H1 (cell line): Measurements from ENCODE around the gene AKAP12. TPM values are rescaled to one million over a fixed set of nuclear protein-coding genes. Genes with fewer than 3 reads are reported as not detected.

Source experiments
- EGR1 ChIP-seq: IDR thresholded peaks from 2 replicates; pipeline ENCODE4 v1.6.1; 2011; ENCODE audit warnings: low read depth, low read length, borderline replicate concordance
- GABPA ChIP-seq: IDR thresholded peaks from 2 replicates; pipeline ENCODE4 v1.6.1; 2011; ENCODE audit warnings: mild to moderate bottlenecking, low read length, moderate library complexity, borderline replicate concordance; ENCODE audit not compliant: insufficient read depth
- KDM4A ChIP-seq: IDR thresholded peaks from one replicate; pipeline ENCODE4 v1.7.1; 2012; ENCODE audit warnings: low read depth, mild to moderate bottlenecking, moderate library complexity, low read length, inconsistent platforms; ENCODE audit not compliant: severe bottlenecking
- RXRA ChIP-seq: IDR thresholded peaks from 2 replicates; pipeline ENCODE4 v1.6.1; 2011; ENCODE audit warnings: low read depth, mild to moderate bottlenecking, low read length, moderate library complexity; ENCODE audit not compliant: insufficient read depth
- SIN3A ChIP-seq, 2 experiments: IDR thresholded peaks in 1 of 2; conservative IDR thresholded peaks in 1 of 2; 2 replicates each; pipeline ENCODE4 v1.6.1; 2011 to 2012; ENCODE audit warnings: low read length in 2 of 2, improper control_type of control experiment in 1 of 2, low read depth in 1 of 2, mild to moderate bottlenecking in 1 of 2
- SRF ChIP-seq: IDR thresholded peaks from 2 replicates; pipeline ENCODE4 v1.6.1; 2011; ENCODE audit warnings: mild to moderate bottlenecking, low read depth, low read length, moderate library complexity
- polyA plus RNA-seq, 7 experiments: library from polyadenylated mRNA; depleted of rRNA in 3 of 7; stranded (reverse) in 5 of 7; unstranded in 2 of 7; fragments of >200 nt in 5 of 7; fragments of 200-250 nt in 2 of 7; gene quantifications; 1 replicate in 5 of 7; 2 replicates in 1 of 7; 4 replicates in 1 of 7; pipeline versions ENCODE4 v1.2.1 to v1.2.3, GENCODE V29; 2011 to 2013; ENCODE audit warnings: missing spikeins in 2 of 7, mixed read lengths in 2 of 7
- total RNA-seq: library from RNA; stranded (reverse); fragmentation: NEBNext Ultra II Directional; extraction: Animal tissue kit (Norgen Biotek cat#: 25700); gene quantifications from 2 replicates; pipeline ENCODE4 v1.2.1, GENCODE V29; 2021

The AKAP12 gene
- total and polyA plus RNA-seq, 2 of the 8 experiments (the other 6 are each of a cell fraction or from before 2014, with no cell fraction given) = 14.6 to 79.2 TPM

- no peak for TF ChIP-seq KDM4A
- no peak for TF ChIP-seq EGR1
- TF ChIP-seq RXRA = no peak
- TF ChIP-seq SIN3A (conservative IDR thresholded peaks at IDR 0.05 in 1 of 2, IDR thresholded peaks at IDR 0.05 in 1 of 2; ENCODE audit: low read depth in 1 of 2, low read length in 2 of 2) = no peak
- TF ChIP-seq GABPA = no peak
- TF ChIP-seq SRF = no peak
Observed at GRCh38 chr6:151289399-151290007, 49.7 kb downstream of the AKAP12 start (continued).
